HG02870 (cell line): ENCODE measurements around the gene SPATA33.
A peak's percentile ranks its signal among the peaks of the same experiment; 100 is the strongest.

ENCODE experiments used
- ATAC-seq: cut with Tn5 transposase; IDR thresholded peaks from one replicate; pipeline ENCODE4 v1.9.1; 2021; ENCODE audit warnings: mild to moderate bottlenecking, moderate library complexity; ENCODE audit not compliant: unreplicated experiment

Gene SPATA33

DNA sequence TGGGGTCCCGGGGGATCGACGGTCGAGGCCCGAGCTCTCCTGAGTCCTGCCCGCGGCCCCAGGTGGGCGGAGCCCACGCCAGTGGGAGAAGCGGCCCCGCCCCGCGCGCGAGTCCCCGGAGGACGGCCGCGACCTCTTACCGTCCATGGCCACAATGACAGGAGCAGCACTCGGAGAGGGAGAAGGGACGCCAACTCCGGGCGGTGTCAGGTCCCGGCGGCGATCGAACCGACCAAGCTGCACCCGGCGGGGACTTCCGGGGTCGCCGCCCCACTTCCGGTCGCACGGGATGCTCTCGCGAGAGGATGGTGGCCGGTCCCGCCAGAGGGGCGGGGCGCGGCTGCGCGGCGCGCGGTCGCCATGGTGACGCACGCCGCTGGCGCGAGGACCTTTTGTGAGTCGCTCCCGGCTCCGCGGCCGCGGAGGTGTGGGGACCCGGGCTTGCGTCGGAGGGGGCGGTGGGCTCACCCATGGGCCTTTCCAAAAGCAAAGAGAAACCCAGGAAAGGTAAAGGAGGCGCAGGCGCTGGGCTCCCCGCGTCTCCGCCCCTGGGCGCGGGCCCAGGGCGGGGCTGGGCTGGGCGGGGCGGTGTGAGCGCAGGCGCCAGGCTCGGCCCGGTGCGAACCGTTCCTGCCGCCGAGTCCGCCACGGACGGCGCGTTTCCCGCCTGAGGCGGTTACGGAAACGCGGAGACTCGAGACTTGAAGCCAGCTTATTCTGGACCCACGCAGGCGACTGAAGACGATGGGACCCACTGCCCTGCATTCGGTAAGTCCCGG lies at the start of gene SPATA33, which contains the start of gene CHMP1A:
Gene SPATA33, plus strand, starts transcription at position 395 of the 779 bp plus-strand sequence. Its CDS starts 76 bp downstream, at position 471.
Gene CHMP1A, minus strand, starts transcription at position 267 of the 779 bp plus-strand sequence. Its CDS starts 120 bp downstream, at position 147.
- peak; percentile 85 for ATAC-seq

GRCh38 chr16:89607937-89608740 lies 49.5 kb upstream of the SPATA33 start:
- no peak for ATAC-seq

DNA sequence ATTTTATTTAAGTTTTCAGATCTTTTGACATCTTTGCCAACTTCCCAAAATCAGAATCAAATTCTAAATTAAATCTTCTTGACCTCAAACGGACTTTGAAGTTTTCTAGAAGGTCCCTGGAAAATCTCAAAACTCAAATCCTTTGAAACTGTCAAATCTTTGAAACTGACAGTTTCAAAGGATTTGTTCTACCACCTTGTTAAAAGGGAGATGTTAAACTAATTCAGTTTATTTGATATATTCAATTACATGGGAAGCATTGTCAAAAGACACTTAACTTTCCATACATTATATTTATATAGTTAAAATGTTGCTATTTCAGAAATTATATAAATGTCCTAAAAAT lies 47.6 kb upstream of the SPATA33 start:
- ATAC-seq = no peak

DNA sequence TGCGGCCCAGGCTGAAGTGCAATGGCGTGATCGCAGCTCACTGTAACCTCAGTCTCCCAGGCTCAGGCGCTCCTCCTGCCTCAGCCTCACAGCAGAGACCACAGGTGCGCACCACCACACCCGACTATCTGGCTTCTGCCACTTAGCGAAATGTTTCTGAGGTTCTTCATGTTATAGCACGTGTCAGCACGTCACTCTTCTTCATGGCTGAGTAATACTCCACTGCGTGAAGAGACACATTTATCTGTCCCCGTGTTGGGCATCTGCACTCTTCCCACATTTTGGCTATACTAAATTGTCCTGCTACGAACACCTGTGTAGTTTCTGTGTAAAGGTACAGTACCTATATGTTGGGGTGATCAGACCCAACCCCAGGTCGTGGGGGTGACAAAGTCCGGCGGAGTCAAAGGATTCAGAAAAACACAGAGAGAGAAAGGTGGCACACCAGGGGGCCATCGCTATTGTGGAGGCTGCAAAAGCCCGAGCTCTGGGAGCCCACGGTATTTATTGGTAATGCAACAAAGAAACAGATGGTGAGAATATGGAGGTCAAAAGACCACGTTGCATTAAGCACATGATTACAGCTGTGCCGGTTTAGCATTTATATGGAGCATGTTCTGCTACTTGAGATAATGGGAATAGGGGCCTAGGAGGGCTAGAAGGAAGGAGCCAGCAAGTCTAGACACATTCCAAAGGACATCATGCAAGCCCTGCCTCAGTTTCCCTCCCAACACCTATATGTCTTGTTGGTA lies 45.0 kb upstream of the SPATA33 start:
- no peak for ATAC-seq

DNA sequence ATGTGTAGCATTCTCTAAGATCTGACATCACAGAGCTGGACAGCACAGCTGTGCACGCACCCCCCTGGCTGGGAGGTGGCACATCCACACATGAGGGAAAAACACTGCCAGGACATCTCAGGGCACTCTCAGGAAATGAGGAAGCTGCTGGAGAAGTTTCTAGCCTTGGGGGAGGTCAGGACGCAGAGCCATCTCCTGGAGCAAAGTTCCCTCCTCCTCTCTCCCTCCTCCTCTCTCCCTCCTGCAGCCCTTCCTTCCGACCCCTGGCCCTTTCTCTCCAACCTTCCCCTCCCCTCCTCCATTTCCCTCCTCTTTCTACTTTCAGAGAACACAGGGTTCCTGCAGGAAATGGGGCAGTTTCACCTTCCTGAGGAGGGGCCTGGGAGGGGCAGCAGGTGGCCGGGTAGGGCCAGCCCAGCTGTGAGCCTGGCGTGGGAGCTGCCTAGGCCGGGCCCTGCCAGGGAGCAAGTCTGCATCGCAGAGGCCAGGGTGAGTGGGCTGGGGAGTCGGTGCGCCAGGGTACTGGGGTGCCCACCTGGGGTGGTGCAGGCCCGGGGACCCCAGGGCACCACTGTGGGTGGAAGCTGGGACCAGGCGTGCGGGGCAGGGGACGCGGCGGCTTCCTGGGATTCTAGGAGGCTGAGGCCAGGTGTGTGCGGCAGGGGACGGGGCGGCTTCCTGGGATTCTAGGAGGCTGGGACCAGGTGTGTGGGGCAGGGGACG lies 44.2 kb upstream of the SPATA33 start, which contains the start of gene DPEP1:
Gene DPEP1, plus strand, starts transcription at position 412 of the 723 bp plus-strand sequence. CDS start 16,769 bp downstream, outside the sequence.
- no peak for ATAC-seq

DNA sequence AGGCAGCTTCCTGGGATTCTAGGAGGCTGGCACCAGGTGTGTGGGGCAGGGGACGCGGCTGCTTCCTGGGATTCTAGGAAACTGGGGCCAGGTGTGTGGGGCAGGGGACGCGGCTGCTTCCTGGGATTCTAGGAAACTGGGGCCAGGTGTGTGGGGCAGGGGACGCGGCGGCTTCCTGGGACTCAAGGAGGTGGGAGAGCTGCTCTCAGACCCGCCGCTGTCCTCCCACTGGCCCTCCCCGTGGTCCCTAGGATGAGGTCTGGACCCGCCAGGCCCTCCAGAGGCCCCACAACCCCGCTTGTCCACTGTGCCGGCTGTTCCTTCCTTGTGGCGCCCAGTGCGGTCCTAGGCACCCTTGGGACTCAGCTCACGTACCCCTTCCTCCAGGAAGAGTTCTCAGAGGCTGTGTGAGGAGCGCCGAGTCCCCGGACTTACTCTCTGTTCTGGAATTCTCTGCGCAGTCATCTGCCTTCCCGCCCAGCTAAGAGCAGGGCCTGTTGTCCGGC lies 43.6 kb upstream of the SPATA33 start:
- ATAC-seq = no peak

DNA sequence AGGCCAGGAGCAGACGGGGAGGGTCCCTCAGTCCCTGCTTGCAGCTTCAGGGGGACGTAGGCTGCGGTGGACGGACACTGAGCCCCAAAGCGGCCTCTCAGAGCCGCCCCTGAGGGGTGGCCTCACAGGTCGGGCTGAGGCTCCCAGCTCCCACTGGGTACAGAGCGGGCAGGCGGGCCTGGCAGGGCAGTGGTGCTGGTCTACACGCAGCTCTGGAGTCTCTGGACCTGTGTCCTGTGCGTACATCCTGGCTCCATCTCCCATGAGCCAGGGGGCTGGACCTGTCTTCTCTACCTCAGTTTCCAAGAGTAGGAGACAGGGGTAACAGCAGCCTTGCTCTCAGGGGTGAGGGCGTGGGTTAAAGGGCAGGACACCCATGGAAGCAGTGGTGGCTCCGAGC lies 42.5 kb upstream of the SPATA33 start:
- ATAC-seq = no peak

DNA sequence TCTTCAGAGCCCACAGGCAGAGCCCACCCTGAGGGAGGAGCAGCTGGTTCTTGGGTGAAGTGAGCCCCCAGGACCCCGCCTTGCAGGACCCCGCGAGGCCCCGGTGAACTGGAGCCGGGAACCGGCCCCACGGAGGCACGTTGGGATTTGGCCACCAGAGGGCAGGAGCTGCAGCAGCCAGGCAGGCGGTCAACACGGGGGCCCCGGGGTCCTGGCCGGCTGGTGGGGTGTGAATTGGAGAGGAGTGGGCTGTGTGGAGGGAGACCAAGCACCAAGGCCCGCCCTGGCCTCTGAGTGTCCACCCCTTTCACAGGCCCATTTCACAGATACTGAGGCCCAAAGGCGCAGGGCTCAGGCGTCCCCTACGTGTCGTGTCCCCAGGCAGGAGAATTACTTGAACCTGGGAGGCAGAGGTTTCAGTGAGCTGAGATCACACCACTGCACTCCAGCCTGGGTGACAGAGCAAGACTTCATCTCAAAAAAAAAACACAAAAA lies 42.0 kb upstream of the SPATA33 start:
- ATAC-seq = no peak

DNA sequence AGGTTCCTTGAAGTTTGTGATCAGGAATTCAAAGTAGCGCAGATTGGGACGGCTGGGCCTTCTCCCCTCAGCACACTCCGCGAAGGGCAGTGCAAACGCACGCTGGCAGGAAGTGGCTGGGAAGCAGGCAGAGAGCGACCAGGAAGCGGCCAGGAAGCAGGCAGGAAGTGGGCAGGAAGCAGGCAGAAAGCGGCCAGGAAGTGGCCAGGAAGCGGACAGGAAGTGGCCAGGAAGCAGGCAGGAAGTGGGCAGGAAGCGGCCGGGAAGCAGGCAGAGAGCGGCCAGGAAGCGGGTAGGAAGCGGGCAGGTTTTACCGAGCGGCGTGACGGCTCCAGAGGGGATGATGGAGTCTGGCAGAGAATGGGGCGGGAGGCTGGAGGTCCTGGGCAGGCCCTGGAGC lies 41.0 kb upstream of the SPATA33 start:
- no peak for ATAC-seq

DNA sequence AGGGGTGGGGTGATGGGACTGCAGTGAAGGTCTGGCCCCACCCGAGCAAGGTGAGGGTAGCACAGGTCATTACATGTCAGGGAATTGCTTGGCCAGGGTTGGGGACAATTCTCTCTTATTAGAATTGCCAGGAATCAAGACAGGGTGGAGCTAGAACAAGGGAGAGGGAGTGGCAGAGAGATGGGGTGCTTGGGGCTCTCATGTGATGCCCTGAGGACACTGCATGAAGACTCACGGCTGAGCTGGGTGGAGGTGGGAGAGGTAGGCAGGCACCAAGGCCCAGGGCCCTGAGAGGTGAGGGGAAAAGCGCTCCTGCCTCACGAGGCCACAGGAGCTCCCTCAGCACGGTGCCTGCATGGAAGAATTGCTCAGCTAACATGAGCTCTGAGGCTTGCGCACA lies 40.6 kb upstream of the SPATA33 start:
- ATAC-seq = no peak

GRCh38 chr16:89618109-89618998 lies 39.3 kb upstream of the SPATA33 start:
- no peak for ATAC-seq

- no peak for ATAC-seq
Measured at GRCh38 chr16:89619840-89620239, 37.8 kb upstream of the SPATA33 start.

GRCh38 chr16:89620406-89620841 lies 37.2 kb upstream of the SPATA33 start:
- no peak for ATAC-seq

GRCh38 chr16:89621136-89621697 lies 36.4 kb upstream of the SPATA33 start:
- no peak for ATAC-seq

DNA sequence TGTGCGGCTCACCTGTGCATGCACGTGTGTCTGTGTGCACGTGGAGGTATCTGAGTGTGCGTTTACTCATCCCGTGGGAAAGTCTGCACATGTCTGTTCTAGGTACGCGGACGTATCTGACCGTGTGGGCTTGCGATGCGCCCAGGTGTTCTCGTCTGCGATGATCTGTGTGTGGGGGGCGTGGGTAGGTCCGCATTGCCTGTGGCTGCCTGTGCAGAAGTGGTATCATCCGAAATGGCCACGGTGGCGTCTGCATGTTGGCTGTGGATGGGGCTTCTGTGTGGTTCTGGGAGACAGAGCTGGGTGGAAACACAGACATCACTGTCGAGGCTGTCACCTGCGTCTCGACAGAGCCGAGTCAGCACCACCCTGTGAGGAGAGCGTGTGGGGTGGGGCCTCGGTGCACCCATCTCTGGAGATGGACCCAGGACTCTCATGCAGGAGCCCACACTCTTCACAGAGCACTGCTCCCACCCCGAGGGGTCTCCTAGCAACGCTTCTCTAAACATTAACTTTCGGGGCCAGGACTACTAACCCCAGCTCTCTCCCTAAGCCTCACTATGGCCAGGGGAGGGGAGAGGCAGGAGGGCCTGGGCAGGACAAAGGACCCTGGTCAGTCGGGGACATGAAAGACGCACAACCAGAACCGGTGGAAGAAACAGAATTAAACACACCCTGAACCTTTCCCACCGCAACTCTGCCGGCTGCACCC lies 35.8 kb upstream of the SPATA33 start:
- ATAC-seq = no peak

DNA sequence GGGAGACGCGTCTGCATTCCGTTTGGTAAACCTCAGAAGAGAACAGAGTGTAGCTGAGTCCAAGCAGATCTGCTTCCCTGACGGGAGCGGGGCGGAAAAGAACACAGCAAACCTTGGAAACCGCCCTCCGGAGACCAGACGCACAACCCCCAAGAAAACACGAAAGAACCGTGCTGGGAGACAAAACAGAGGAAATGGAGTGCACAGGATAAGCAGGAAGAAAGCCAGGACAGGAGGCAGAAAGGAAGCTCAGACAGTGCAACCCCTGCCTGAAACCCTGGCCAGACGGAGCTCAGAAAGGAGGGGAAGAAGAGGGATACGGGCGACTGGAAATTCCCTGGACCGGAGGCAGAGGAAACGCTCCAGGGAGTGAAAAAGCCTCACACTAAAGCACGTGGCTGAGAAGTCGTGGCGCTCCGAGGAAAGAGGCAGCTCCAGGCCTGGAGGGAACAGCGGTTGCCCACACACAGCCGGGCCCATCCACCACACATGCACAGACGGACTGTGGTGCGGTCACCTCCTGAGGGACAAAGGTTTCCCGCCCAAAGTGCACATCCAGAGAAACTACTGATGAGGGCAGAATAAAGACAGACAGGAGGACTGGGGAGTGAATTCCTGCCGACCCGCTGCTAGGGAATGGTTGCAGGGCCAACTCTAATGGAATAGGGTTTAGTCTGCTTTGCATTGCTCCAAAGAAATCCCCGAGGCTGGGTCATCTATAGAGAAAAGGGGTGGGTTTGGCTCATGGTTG lies 34.0 kb upstream of the SPATA33 start:
- no peak for ATAC-seq
